ENCODE results near the gene DDX6.

The DDX6 gene

DNA sequence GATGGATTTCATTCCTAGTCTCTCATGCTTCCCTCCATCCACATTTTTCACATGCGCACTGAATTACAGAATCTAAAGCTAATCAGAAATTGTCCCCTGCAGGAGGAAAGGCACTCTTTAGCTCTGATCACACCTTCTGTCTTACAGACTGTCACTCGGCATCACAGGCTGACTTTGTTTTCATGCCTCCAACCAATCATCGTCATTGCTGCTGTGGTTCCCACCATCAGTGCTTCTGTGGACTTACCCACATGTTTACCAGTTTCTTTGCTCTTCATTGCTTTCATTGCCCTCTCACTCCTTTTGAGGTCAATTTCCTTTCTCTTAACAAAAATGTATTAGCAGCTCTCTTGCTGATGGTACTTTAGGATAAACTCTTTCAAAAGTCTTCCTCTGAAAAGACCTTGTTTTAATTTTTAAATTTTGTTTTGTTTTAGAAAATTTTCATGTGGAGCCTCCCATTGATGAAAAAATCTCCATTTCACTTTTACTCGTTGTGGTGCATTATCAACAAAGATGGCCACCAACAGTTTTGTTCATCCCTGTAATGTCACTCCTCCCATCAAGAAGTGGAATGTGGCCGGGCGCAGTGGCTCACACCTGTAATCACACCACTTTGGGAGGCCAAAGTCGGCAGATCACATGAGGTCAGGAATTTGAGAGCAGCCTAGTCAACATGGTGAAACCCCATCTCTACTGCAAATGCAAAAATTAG is 91.3 kb downstream of the DDX6 start:
- DNase-seq (ENCODE audit: low spot score) = no peak
